RWPE2 (cell line): ENCODE measurements around the gene CCDC187.
"Not testable (repeated sequence)": the region's sequence is repeated elsewhere in the genome, so short reads cannot be mapped to it uniquely, and the experiment has no call there.

ENCODE experiments used
- ATAC-seq: fragments of 200-7000 bp; cut with Tn5 transposase; 3 replicates; pipeline ENCODE4 v1.9.1; 2021; ENCODE audit warnings: low read depth
- DNase-seq: peaks from one replicate; pipeline ENCODE4 v3.0.0-alpha.2; 2020; ENCODE audit warnings: low spot score
- H3K27ac ChIP-seq: fragments of 450-650 bp; 2 replicates; pipeline ENCODE4 v1.5.1; 2017; ENCODE audit warnings: mild to moderate bottlenecking; ENCODE audit not compliant: poor library complexity, severe bottlenecking
- H3K27me3 ChIP-seq: fragments of 250-450 bp; sonication (Bioruptor Pico); 2 replicates; pipeline ENCODE4 v1.5.1; 2021; ENCODE audit warnings: mild to moderate bottlenecking, moderate library complexity; ENCODE audit not compliant: insufficient read depth, poor library complexity, severe bottlenecking
- H3K36me3 ChIP-seq: fragments of 250-450 bp; sonication (Bioruptor Pico); 2 replicates; pipeline ENCODE4 v1.5.1; 2020; ENCODE audit warnings: low read depth, mild to moderate bottlenecking, moderate library complexity
- H3K4me1 ChIP-seq: fragments of 250-450 bp; sonication (Bioruptor Pico); 2 replicates; pipeline ENCODE4 v1.5.1; 2021; ENCODE audit warnings: mild to moderate bottlenecking, moderate library complexity; ENCODE audit not compliant: insufficient read depth, poor library complexity, severe bottlenecking
- H3K4me3 ChIP-seq: fragments of 250-450 bp; sonication (Bioruptor Pico); 2 replicates; pipeline ENCODE4 v1.5.1; 2021; ENCODE audit warnings: mild to moderate bottlenecking, moderate library complexity; ENCODE audit not compliant: severe bottlenecking
- H3K9me3 ChIP-seq: fragments of 250-450 bp; sonication (Bioruptor Pico); 2 replicates; pipeline ENCODE4 v1.5.1; 2021; ENCODE audit warnings: mild to moderate bottlenecking, moderate library complexity; ENCODE audit not compliant: severe bottlenecking
- CTCF ChIP-seq: fragments of 450-650 bp; IDR thresholded peaks from one replicate; pipeline ENCODE4 v1.5.1; 2017; ENCODE audit warnings: mild to moderate bottlenecking, moderate library complexity; ENCODE audit not compliant: poor library complexity, severe bottlenecking

The CCDC187 gene

GRCh38 chr9:136319244-136319643 lies 15.3 kb upstream of the CCDC187 start:
- H3K4me1 ChIP-seq, H3K27me3 ChIP-seq: not testable (repeated sequence)

GRCh38 chr9:136318776-136319241 lies 14.9 kb upstream of the CCDC187 start:
- ATAC-seq (no peak), DNase-seq (no peak)
- Histone ChIP-seq H3K36me3 (no peaks in the 10 kb centered on the region), H3K27ac (no peak overlapping the region), H3K4me1 (peaks cover 3% of the 10 kb centered on the region), H3K27me3 (no peaks in the 10 kb centered on the region), H3K9me3 (peaks cover 5% of the 10 kb centered on the region), H3K4me3 (no peak overlapping the region)
- no peak for TF ChIP-seq CTCF

More at GRCh38 chr9:136319244-136319643, 15.3 kb upstream of the CCDC187 start:
- not testable (repeated sequence) for H3K4me3 ChIP-seq, ATAC-seq, H3K9me3 ChIP-seq, DNase-seq, H3K36me3 ChIP-seq, H3K27ac ChIP-seq

- Histone ChIP-seq H3K4me3 (no peak overlapping the region), H3K27ac (no peak overlapping the region), H3K9me3 (peaks cover 5% of the 10 kb centered on the region), H3K4me1 (no peaks in the 10 kb centered on the region), H3K27me3 (no peaks in the 10 kb centered on the region), H3K36me3 (no peaks in the 10 kb centered on the region)
- no peak for TF ChIP-seq CTCF
- DNase-seq, result no peak
- no peak for ATAC-seq
Observed at GRCh38 chr9:136318111-136318775, 14.3 kb upstream of the CCDC187 start.

GRCh38 chr9:136317695-136318094 lies 13.8 kb upstream of the CCDC187 start:
- H3K4me1 ChIP-seq, result no peaks in the 10 kb centered on the region
- no peak for TF ChIP-seq CTCF
- ATAC-seq, result no peak

GRCh38 chr9:136316896-136317676 lies 13.2 kb upstream of the CCDC187 start:
- ATAC-seq, result no peak
- H3K4me3 ChIP-seq, result no peak overlapping the region

More at GRCh38 chr9:136317695-136318094, 13.8 kb upstream of the CCDC187 start:
- Histone ChIP-seq H3K27me3 (no peaks in the 10 kb centered on the region), H3K36me3 (no peaks in the 10 kb centered on the region), H3K9me3 (peaks cover 5% of the 10 kb centered on the region), H3K27ac (no peak overlapping the region), H3K4me3 (no peak overlapping the region)
- no peak for DNase-seq

More at GRCh38 chr9:136316896-136317676, 13.2 kb upstream of the CCDC187 start:
- Histone ChIP-seq H3K27ac (no peak overlapping the region), H3K9me3 (peaks cover 5% of the 10 kb centered on the region), H3K36me3 (no peaks in the 10 kb centered on the region), H3K4me1 (no peaks in the 10 kb centered on the region), H3K27me3 (no peaks in the 10 kb centered on the region)
- DNase-seq, result no peak
- no peak for TF ChIP-seq CTCF
